ENCODE data around the gene ABCG2. TPM values are rescaled to one million over a fixed set of nuclear protein-coding genes. Genes with fewer than 3 reads are reported as not detected.

ABCG2 gene
- total and polyA plus RNA-seq, 2 of the 8 experiments (the other 6 are each of a cell fraction or from before 2014, with no cell fraction given), result 2.4 to 4.6 TPM

GRCh38 chr4:88090898-88091297 is 67.5 kb downstream of the ABCG2 start (continued):
- TF ChIP-seq CHD7 (IDR thresholded peaks at IDR 0.05; ENCODE audit: insufficient replicate concordance, low read length), result no peak
